ENCODE results near the gene NOM1.

Gene NOM1

GRCh38 chr7:157001920-157002818 is 52.7 kb downstream of the NOM1 start:
- Histone ChIP-seq H3K4me3 (ENCODE audit: low read depth in 1 of 2, low read length in 2 of 2) (no peak overlapping the region), H3K36me3 (ENCODE audit: insufficient read depth, low read length) (no peaks in the 10 kb centered on the region), H3K27me3 (ENCODE audit: control insufficient read depth in 1 of 2, insufficient read depth in 2 of 2, low read length in 2 of 2) (peaks cover 46 to 88% of the 10 kb centered on the region in 2 donors), H3K9ac (ENCODE audit: low read length) (no peak overlapping the region), H3K9me3 (ENCODE audit: low read length) (no peaks in the 10 kb centered on the region), H3K4me1 (ENCODE audit: insufficient read depth, low read length) (no peaks in the 10 kb centered on the region), H3K27ac (ENCODE audit: low read depth, low read length) (no peak overlapping the region)

- Histone ChIP-seq H3K36me3 (ENCODE audit: insufficient read depth, low read length) (no peaks in the 10 kb centered on the region), H3K27me3 (ENCODE audit: control insufficient read depth in 1 of 2, insufficient read depth in 2 of 2, low read length in 2 of 2) (peaks cover 46 to 96% of the 10 kb centered on the region in 2 donors), H3K4me1 (ENCODE audit: insufficient read depth, low read length) (no peaks in the 10 kb centered on the region), H3K4me3 (ENCODE audit: low read depth in 1 of 2, low read length in 2 of 2) (no peak overlapping the region), H3K9ac (ENCODE audit: low read length) (no peak overlapping the region), H3K27ac (ENCODE audit: low read depth, low read length) (no peak overlapping the region), H3K9me3 (ENCODE audit: low read length) (no peaks in the 10 kb centered on the region)
Measured at GRCh38 chr7:157002819-157003421, 53.4 kb downstream of the NOM1 start.

GRCh38 chr7:157003445-157003755 is 53.9 kb downstream of the NOM1 start:
- Histone ChIP-seq H3K27me3 (ENCODE audit: control insufficient read depth in 1 of 2, insufficient read depth in 2 of 2, low read length in 2 of 2) (peaks cover 43 to 97% of the 10 kb centered on the region in 2 donors), H3K4me1 (ENCODE audit: insufficient read depth, low read length) (no peaks in the 10 kb centered on the region), H3K36me3 (ENCODE audit: insufficient read depth, low read length) (no peaks in the 10 kb centered on the region), H3K4me3 (ENCODE audit: low read depth in 1 of 2, low read length in 2 of 2) (no peak overlapping the region), H3K9me3 (ENCODE audit: low read length) (no peaks in the 10 kb centered on the region), H3K9ac (ENCODE audit: low read length) (no peak overlapping the region), H3K27ac (ENCODE audit: low read depth, low read length) (no peak overlapping the region)

GRCh38 chr7:157003756-157004520 is 54.4 kb downstream of the NOM1 start:
- H3K27ac ChIP-seq (ENCODE audit: low read depth, low read length): no peak overlapping the region
- peaks cover 41 to 97% of the 10 kb centered on the region in 2 donors for H3K27me3 ChIP-seq (ENCODE audit: control insufficient read depth in 1 of 2, insufficient read depth in 2 of 2, low read length in 2 of 2)
- no peak overlapping the region for H3K9ac ChIP-seq (ENCODE audit: low read length)
- no peak overlapping the region for H3K4me3 ChIP-seq (ENCODE audit: low read depth in 1 of 2, low read length in 2 of 2)
- no peaks in the 10 kb centered on the region for H3K4me1 ChIP-seq (ENCODE audit: insufficient read depth, low read length)
- no peaks in the 10 kb centered on the region for H3K9me3 ChIP-seq (ENCODE audit: low read length)
- no peaks in the 10 kb centered on the region for H3K36me3 ChIP-seq (ENCODE audit: insufficient read depth, low read length)

- H3K27ac ChIP-seq (ENCODE audit: low read depth, low read length): no peak overlapping the region
- peaks cover 41 to 96% of the 10 kb centered on the region in 2 donors for H3K27me3 ChIP-seq (ENCODE audit: control insufficient read depth in 1 of 2, insufficient read depth in 2 of 2, low read length in 2 of 2)
- H3K4me1 ChIP-seq (ENCODE audit: insufficient read depth, low read length): no peaks in the 10 kb centered on the region
- H3K9ac ChIP-seq (ENCODE audit: low read length): no peak overlapping the region
- H3K4me3 ChIP-seq (ENCODE audit: low read depth in 1 of 2, low read length in 2 of 2): no peak overlapping the region
- H3K36me3 ChIP-seq (ENCODE audit: insufficient read depth, low read length): no peaks in the 10 kb centered on the region
- H3K9me3 ChIP-seq (ENCODE audit: low read length): no peaks in the 10 kb centered on the region
Measured at GRCh38 chr7:157004521-157005455, 55.3 kb downstream of the NOM1 start.

- no peak overlapping the region for H3K4me3 ChIP-seq (ENCODE audit: low read depth in 1 of 2, low read length in 2 of 2)
- peaks cover 39 to 88% of the 10 kb centered on the region in 2 donors for H3K27me3 ChIP-seq (ENCODE audit: control insufficient read depth in 1 of 2, insufficient read depth in 2 of 2, low read length in 2 of 2)
- H3K9me3 ChIP-seq (ENCODE audit: low read length): no peaks in the 10 kb centered on the region
- H3K4me1 ChIP-seq (ENCODE audit: insufficient read depth, low read length): no peaks in the 10 kb centered on the region
- no peak overlapping the region for H3K27ac ChIP-seq (ENCODE audit: low read depth, low read length)
- H3K36me3 ChIP-seq (ENCODE audit: insufficient read depth, low read length): no peaks in the 10 kb centered on the region
- H3K9ac ChIP-seq (ENCODE audit: low read length): no peak overlapping the region
Measured at GRCh38 chr7:157005456-157006204, 56.1 kb downstream of the NOM1 start.

- Histone ChIP-seq H3K4me1 (ENCODE audit: insufficient read depth, low read length) (no peaks in the 10 kb centered on the region), H3K4me3 (ENCODE audit: low read depth in 1 of 2, low read length in 2 of 2) (no peak overlapping the region), H3K27me3 (ENCODE audit: control insufficient read depth in 1 of 2, insufficient read depth in 2 of 2, low read length in 2 of 2) (peaks cover 33 to 87% of the 10 kb centered on the region in 2 donors), H3K9ac (ENCODE audit: low read length) (no peak overlapping the region), H3K27ac (ENCODE audit: low read depth, low read length) (no peak overlapping the region), H3K9me3 (ENCODE audit: low read length) (no peaks in the 10 kb centered on the region), H3K36me3 (ENCODE audit: insufficient read depth, low read length) (no peaks in the 10 kb centered on the region)
Measured at GRCh38 chr7:157006205-157006747, 56.8 kb downstream of the NOM1 start.

GRCh38 chr7:157006829-157007469 is 57.4 kb downstream of the NOM1 start:
- H3K27me3 ChIP-seq (ENCODE audit: control insufficient read depth in 1 of 2, insufficient read depth in 2 of 2, low read length in 2 of 2): peaks cover 30 to 87% of the 10 kb centered on the region in 2 donors
- H3K36me3 ChIP-seq (ENCODE audit: insufficient read depth, low read length): no peaks in the 10 kb centered on the region
- no peak overlapping the region for H3K27ac ChIP-seq (ENCODE audit: low read depth, low read length)

GRCh38 chr7:157007470-157008066 is 58.1 kb downstream of the NOM1 start:
- Histone ChIP-seq H3K27ac (ENCODE audit: low read depth, low read length) (no peak overlapping the region), H3K4me3 (ENCODE audit: low read depth in 1 of 2, low read length in 2 of 2) (no peak overlapping the region), H3K4me1 (ENCODE audit: insufficient read depth, low read length) (no peaks in the 10 kb centered on the region), H3K27me3 (ENCODE audit: control insufficient read depth in 1 of 2, insufficient read depth in 2 of 2, low read length in 2 of 2) (peaks cover 26 to 84% of the 10 kb centered on the region in 2 donors), H3K9ac (ENCODE audit: low read length) (no peak overlapping the region), H3K9me3 (ENCODE audit: low read length) (no peaks in the 10 kb centered on the region), H3K36me3 (ENCODE audit: insufficient read depth, low read length) (no peaks in the 10 kb centered on the region)

More at GRCh38 chr7:157006829-157007469, 57.4 kb downstream of the NOM1 start:
- Histone ChIP-seq H3K9ac (ENCODE audit: low read length) (no peak overlapping the region), H3K9me3 (ENCODE audit: low read length) (no peaks in the 10 kb centered on the region), H3K4me3 (ENCODE audit: low read depth in 1 of 2, low read length in 2 of 2) (no peak overlapping the region), H3K4me1 (ENCODE audit: insufficient read depth, low read length) (no peaks in the 10 kb centered on the region)

All from muscle layer of colon (tissue), 2 donors.